ENCODE data around the gene PLD6.
"Not testable (repeated sequence)": the region's sequence is repeated elsewhere in the genome, so short reads cannot be mapped to it uniquely, and the experiment has no call there.

PLD6 gene

DNA sequence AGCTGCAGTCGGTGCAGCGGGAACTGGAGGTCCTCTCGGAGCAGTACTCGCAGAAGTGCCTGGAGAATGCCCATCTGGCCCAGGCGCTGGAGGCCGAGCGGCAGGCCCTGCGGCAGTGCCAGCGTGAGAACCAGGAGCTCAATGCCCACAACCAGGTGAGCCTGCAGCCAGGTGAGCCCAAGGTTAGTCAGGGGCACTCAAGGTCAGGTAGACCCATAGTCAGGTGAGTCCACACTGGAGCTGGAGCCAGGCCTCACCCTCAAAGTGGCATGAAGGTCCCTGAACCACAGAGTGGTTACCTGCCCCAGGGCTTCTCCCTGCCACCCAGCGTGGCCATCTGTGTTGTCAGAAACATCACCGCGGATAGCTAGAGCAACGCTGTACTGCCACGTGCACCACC, 32.2 kb downstream of the PLD6 start:
- no peak for DNase-seq

DNA sequence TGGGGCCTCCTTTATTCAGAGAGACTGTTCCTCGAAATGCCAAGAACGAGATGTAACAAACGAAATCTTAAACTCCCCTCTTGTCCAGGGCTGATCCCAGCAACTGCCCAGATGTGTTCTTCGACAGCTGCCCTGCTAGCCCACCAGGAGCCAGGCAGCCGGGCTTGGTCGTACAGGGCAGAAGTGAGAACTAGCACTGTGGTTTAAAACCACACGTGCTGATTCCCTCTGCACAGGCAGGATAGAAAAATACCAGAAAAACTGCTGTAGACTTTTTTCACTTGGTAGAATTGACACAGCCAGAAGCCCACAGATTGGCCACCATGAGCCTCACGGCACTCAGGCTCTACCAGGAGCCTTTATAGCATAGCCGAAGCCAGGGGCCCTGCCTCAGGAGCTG, 33.1 kb downstream of the PLD6 start:
- no peak for DNase-seq

DNA sequence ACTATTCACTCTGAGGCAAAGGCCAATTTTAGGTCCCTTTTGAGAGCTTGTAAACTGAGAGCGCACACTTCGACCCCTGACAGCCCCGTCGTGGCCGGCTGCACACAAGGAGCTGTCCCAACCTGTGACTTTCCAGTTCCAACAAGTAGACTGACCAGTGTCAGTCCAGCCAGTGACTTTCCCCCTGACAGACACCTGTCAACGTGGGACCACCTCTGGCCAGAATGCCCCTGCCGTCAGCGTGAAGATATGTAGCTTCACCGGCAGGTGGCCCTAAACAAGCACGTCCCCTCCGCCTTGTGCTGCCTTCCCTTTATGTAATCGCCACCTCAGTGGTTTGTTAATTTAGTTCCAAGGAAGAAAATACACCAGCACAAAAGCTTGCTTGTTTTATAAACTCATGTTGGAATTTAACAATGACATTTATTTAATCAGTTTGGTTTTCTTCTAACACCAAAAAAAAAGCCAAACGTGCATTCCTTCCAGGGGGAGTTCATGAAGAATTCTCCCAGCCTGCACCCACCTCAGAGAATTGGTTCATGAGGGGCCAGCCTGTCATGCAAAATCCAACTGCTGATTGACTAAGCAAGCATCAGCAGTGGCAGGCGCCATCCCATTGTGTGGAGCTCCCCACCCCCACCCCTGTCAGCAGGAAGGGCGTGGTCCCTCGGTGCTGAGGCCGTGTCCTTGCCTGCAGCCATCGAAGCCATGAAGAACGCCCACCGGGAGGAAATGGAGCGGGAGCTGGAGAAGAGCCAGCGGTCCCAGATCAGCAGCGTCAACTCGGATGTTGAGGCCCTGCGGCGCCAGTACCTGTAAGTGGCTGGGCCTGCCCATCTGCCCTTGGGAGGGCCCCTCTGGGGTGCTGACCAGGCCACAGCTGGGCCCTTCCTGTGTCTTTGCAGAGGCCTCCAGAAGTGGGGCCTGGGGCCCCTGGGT, 33.9 kb downstream of the PLD6 start:
- DNase-seq: no peak

DNA sequence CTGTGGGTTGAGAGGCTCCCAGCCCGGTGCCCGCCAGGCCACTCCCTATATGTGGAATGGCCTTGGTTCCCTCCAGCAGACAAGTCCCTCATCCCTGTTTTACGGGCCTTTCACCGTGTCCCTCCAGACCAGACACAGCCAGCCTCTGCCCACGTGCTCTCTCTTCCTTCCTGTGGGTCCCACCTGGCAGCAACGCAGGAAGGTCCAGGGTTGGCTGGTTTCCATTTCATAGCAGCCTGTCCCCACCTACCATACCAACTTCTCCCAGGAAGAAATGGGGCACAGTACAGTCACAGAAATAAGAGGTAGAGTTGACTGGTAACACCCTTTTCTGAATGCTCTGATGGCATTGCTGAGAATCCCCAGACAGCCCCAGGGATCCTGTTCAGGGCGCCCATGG, 34.9 kb downstream of the PLD6 start:
- no peak for DNase-seq

DNA sequence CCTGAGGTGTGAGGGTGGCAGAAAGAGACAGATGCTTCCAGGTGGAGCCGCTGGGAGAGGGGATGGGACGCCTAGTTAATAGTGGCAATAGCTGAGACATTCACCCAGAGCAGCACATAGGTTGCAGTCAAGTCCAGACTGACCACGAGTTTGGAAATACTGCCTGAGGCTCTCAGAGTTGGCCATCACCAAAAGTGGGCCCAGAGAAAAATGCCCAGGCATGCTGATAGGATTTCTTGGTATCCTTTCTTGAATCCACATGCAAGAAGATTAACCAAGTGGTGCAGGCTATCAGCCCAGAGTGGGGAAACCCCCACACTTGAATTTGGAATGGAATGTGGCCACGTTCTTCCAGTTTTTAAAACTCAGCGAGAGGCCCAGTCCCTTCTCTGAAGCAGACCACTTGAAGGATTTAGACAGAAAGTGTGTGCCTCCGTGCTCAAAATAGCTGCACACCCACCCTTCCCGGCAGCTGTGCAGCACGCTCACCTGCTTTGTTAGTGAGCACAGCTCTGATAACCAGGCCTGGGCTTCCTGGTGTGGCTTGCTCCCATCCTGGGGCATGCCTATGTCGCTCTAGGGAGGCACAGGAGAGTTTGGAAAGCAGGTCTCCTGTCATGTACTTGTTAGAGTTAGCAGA, 35.7 kb downstream of the PLD6 start:
- no peak for DNase-seq

DNA sequence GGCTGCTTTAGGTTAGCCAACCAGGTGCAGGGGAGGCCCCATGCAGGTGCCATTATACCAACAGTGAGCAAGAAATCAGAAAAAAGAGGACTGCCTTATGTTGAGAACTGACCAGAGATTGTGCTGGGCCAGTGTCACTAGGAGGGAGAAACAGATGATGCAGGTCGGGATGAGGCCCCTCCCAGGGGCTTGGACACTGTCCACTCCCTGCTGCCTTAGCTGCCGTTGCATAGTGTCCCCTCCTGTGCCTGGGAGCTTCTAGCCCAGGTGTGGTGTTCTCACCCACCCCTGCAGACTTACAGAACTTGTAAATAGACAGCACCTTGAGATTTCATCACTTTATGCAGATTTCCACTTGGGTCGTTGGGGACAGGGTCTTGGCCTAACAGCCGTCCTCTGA, 36.7 kb downstream of the PLD6 start:
- no peak for DNase-seq

DNA sequence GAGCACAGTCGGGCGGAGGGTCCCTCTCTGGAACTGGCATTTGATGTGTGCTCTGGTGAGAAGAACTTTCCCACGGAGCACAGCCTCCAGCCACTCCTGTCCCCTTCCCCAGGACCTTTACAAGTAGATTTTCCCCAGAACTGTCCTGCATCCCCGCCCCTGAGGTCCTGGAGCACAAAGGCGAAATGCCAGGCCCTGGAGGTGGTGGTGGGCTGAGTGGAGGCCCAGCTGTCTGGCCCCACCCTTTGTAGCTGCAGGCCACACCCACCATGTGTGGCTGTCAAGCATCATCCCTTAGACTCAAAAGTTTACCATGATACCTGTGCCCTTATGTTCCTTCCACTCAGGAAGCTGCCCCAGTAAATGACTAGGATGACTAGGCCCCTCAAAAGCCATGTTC, 37.7 kb downstream of the PLD6 start:
- no peak for DNase-seq

DNA sequence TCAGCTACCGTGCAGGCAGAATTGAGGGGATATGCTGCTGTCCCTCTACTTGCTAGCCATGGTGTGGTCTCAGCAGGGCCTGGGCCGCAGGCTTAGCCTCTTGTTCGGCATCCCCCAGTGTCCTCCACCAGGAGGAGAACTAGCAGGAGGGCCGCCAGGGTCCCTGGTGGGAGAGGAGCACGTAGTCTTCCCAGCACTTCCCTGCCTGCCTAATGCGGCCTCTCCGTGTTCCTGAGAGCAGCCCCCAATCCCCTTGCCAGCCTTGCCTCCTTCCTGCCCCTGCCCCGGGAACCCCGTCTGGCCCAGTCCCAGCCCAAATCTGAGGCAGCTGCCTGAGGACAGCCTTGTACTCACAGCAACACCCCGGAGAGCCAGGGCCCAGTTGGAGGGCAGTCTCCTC, 38.1 kb downstream of the PLD6 start:
- no peak for DNase-seq

DNA sequence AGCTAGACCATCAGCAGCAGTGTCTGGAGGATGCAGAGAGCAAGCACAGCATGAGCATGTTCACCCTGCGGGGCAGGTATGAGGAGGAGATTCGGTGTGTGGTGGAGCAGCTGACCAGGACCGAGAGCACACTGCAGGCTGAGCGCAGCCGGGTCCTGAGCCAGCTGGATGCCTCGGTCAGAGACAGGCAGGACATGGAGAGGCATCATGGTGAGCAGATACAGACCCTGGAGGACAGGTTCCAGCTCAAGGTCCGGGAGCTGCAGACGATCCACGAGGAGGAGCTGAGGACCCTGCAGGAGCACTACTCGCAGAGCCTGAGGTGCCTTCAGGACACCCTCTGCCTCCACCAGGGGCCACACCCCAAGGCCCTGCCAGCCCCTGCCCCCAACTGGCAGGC, 38.8 kb downstream of the PLD6 start:
- DNase-seq: no peak

DNA sequence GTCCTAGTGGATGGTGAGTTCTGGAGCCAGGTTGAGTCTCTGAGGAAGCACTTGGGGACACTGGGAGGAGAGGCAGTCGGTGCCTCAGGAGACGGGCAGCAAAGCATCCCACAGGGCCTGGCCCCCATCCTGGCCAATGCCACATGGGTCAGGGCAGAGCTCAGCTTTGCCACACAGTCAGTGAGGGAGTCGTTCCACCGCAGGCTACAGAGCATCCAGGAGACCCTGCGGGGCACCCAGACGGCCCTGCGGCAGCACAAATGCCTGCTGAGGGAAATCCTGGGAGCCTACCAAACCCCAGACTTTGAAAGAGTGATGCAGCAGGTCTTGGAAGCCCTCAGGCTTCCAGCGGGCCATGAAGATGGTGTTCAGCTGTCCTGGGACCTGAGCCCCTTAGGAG, 39.7 kb downstream of the PLD6 start:
- DNase-seq: no peak

DNA sequence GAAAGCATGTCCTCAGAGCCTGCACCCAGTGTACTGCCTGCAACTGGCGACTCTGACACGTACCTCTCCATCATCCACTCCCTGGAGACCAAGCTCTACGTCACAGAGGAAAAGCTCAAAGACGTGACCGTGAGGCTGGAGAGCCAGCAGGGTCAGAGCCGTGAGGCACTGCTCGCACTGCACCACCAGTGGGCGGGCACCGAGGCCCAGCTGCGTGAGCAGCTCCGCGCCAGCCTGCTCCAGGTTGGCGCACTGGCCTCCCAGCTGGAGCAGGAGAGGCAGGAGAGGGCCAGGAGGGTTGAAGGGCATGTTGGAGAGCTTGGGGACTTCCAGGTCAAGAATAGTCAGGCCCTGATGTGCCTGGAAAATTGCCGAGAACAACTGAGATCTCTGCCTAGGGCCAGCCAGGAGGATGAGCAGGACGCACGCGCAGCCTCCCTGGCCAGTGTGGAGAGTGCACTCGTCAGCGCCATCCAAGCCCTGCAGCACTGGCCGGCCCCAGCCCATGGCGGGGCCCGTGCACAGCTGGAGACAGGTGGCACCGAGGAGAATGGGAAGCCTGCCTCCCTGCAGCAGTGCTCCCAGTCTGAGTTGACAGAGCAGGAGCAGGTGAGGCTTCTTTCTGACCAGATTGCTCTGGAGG, 40.3 kb downstream of the PLD6 start:
- DNase-seq: no peak

DNA sequence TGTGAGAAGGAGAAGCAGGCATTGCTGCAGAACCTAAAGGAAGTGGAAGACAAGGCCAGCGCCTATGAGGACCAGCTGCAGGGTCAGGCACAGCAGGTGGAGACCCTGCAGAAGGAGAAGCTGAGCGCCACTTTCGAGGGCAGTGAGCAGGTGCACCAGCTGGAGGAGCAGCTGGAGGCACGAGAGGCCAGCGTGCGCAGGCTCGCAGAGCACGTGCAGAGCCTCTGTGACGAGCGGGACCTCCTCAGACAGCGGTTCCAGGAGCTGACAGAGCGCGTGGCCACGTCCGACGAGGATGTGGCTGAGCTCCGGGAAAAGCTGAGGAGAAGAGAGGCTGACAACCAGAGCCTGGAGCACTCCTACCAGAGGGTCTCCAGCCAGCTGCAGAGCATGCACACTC, 41.5 kb downstream of the PLD6 start:
- no peak for DNase-seq

DNA sequence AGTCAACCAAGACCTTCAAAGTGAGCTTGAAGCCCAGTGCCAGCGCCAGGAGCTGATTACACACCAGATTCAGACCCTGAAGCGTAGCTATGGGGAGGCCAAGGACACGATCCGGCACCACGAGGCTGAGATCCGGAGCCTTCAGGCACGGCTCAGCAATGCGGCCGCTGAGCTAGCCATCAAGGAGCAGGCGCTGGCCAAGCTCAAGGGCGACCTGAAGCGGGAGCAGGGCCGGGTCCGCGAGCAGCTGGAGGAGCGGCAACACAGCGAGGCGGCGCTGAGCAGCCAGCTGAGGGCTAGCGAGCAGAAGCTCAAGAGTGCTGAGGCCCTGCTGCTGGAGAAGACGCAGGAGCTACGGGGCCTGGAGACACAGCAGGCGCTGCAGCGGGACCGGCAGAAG, 42.0 kb downstream of the PLD6 start:
- DNase-seq: no peak

DNA sequence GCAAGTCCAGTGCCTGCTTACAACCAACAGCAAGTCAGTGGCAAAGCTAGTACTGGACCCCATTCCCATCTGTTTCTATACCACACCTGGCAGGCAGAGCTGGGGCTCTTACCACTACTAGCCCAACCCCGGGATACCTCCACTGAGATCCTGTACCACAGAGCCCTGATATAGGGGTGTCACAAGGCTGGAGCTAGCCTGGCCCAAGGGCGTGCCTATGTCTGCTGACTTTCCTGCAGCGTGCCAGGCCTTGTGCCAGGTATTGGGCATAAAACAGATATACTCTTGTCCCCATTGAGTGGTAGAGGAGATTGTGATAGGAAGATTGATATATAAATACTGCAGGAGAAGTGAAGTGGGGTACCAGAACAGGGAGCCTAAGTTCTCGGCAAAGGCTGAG, 44.4 kb downstream of the PLD6 start:
- no peak for DNase-seq

DNA sequence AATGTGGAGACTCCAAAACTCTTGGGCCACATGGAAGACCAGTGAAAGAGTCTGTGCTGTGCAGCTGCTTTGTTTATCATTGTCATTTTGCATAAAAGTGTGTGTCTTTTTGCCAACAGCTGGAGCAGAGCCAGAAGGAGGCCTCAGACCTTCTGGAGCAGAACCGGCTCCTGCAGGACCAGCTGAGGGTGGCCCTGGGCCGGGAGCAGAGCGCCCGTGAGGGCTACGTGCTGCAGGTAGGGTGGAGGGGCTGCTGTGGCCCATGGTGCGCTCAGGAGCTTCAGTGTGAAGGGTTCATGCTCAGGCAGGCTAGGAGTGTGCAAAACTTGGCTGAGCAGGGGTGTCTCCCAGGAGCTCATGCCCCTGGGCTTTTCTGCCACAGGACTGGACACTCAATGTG, 45.0 kb downstream of the PLD6 start:
- DNase-seq: no peak

DNA sequence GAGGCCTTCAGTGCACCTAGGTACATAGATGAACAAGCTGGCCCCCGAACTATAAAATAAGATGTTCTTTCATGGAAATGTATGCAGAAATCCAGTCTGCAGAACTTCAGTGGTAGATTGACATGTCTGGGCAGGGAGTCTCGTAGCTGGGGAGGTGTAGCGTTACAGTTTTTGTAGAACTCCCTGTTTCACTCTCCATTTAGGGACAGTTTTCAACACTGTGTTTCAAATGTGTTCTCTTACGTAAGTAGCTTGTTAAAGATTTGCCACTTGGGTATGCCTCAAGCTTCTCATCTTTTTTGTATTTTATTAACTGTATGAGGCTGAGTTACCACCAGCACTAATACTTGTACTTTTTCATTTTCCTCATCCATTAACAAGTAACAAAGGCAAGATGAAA, 46.6 kb downstream of the PLD6 start:
- no peak for DNase-seq

DNA sequence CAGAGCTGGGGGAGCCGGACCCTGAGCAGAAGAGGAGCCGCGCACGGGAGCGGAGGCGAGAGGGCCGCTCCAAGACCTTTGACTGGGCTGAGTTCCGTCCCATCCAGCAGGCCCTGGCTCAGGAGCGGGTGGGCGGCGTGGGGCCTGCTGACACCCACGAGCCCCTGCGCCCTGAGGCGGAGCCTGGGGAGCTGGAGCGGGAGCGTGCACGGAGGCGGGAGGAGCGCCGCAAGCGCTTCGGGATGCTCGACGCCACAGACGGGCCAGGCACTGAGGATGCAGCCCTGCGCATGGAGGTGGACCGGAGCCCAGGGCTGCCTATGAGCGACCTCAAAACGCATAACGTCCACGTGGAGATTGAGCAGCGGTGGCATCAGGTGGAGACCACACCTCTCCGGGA, 47.6 kb downstream of the PLD6 start:
- not testable (repeated sequence) for DNase-seq

DNA sequence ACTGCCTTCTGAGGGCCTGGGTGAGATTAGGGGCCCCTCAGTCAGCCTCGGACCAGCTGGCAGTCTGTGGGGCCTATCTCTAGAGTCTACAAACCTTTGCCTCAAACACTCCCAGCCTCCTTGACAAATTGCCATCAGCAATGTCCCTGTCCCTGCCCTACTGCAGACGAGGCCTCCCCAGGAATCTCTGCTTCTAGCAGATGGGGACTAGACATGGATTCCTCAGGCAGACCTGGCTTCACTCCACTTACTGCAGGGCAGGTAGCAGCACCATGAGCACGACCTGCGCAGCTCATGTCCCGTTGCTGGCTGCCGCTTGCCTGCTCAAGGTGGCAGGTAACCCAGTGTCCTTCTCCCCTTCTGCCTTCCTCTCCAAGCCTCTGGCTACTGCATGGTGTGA, 49.1 kb downstream of the PLD6 start:
- DNase-seq: no peak

DNA sequence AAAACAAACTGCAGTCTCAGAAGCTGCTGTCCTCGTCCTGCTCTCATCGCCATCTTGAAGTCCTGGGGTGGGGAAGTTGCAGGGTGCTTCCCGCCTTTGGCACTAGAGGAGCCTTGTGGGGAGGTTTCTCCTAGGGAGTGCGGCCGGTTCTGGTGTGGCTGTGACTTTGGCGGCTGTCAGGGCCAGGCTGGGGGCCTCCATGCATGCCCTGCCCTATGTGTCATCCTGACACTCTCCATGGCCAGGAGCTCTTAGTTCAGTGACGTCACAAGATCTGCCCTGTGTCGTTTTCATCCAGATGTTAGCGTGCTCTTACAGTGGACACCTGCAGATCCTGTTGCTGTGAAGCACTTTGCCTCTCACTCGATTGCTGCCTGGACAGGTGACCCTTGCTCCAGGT, 49.6 kb downstream of the PLD6 start:
- no peak for DNase-seq

DNA sequence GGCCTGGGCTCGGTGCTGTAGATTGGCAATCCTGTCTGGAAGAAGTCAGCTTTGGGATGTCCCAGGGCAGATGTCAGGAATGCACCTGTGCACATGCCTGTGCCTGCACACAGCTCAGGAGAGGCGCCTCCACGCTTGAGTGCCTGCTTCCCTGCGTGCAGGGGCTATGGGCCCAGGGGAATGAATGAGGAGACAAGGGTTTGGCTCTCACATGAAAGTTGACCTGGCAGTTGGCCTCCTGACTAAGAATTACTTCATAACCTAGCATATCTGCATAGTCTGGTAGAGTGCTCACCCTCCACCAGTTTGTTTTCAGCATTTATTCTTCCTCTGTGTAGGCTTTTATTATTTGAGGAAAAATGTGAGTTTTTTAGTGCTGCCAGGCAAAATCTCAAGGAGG, 50.0 kb downstream of the PLD6 start:
- DNase-seq: no peak

DNA sequence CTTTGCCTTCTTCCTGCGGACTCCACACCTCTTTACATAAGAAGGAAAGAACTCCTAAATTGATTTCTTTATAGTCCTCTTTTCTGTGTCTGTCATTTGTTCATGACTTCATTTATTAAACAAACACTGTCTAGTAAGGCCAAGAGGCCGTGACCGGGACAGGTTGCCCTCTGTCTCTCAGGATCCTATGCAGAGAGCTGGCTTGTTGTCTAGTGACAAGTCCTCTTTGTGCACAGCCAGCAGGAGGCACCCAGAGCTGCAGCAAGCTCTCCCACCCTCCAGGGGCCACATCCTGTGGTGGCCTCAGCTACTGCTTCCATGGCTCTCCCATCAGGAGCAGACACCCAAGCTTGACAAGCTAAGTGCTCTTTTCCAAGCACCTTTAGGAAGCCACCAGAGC, 50.6 kb downstream of the PLD6 start:
- DNase-seq: no peak

DNA sequence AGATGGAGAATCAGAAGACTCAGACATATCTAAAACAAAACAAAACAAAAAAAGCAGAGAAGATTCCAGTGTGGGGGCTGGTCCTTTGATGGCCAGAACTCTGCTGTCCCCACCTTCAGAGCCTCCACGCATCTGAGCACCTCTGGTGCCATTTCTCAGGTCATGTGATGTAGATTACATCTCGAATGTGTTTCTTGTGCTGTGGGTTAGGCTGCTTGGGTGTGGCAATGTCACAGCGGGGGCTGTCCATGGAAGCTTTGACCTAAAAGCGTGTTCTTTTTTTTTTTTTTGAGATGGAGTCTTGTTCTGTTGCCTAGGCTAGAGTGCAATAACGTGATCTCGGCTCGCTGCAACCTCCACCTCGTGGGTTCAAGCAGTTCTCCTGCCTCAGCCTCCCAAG, 51.2 kb downstream of the PLD6 start:
- DNase-seq: no peak

DNA sequence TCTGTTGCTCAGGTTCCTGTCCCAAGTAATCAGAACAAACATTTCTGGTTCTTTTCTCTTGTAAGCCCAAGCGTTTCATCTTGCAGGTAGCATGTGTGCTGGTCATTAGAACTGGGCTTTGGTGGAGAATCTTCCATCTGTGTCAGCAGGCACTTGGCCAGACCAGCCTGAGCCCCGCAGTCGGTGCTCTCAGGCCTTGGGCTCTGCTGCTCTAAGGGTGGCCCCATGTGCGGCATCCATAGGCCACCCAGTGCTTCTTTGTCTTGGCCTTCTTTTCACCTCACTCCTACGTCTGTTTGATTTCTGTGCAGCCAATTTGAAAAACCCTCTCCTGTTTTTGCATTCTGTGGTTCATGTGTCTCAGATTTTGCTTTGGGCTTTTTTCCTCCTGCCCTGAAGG, 51.6 kb downstream of the PLD6 start:
- no peak for DNase-seq

DNA sequence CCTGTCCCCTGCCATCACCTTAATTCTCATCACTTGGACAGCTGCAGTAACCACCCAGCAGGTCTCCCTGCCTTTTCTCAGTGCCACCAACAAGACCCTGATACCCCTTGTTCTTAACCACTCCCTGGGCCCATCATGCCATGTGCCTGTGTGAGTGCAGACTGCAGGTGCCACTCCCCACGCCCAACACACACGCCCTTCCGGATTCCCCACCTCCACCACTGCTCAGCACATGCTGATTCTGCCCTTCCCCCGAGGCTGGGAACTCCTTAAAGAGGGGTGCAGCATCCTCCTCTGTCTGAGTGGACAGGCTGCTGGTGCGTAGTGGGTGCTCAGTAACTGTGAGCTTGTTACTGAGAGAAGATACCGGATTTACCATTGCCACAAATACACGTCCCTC, 52.4 kb downstream of the PLD6 start:
- no peak for DNase-seq
